ENCODE results near the gene RPRD1B.

DNA sequence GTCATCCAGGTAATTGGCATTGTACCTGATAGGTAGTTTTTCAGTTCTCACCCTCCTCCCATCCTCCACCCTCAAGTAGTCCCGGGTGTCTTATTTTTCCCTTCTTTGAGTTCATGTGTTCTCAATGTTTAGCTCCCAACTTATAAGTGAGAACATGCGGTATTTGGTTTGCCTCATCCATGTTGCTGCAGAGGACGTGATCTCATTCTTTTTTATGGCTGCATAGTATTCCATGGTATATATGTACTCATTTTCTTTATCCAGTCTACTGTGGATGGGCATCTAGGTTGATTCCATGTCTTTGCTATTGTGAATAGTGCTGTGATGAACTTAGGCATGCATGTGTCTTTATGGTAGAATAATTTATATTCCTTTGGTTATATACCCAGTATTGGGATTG is 45.8 kb downstream of the RPRD1B start:
- TF ChIP-seq, protein P1, sequence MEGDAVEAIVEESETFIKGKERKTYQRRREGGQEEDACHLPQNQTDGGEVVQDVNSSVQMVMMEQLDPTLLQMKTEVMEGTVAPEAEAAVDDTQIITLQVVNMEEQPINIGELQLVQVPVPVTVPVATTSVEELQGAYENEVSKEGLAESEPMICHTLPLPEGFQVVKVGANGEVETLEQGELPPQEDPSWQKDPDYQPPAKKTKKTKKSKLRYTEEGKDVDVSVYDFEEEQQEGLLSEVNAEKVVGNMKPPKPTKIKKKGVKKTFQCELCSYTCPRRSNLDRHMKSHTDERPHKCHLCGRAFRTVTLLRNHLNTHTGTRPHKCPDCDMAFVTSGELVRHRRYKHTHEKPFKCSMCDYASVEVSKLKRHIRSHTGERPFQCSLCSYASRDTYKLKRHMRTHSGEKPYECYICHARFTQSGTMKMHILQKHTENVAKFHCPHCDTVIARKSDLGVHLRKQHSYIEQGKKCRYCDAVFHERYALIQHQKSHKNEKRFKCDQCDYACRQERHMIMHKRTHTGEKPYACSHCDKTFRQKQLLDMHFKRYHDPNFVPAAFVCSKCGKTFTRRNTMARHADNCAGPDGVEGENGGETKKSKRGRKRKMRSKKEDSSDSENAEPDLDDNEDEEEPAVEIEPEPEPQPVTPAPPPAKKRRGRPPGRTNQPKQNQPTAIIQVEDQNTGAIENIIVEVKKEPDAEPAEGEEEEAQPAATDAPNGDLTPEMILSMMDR (conservative IDR thresholded peaks at IDR 0.05) = no peak
- no peak for TF ChIP-seq EZH2 (IDR thresholded peaks at IDR 0.05; ENCODE audit: low read depth)

Data from PC-9 (cell line).